Measurements from ENCODE around the gene ST7. TPM values are rescaled to one million over a fixed set of nuclear protein-coding genes. Genes with fewer than 3 reads are reported as not detected.

ST7 gene
- total and polyA plus RNA-seq, 2 donors from 2014 or later, result 21.5 to 29.8 TPM

- intact Hi-C loops (cut with DNase I), result loop anchor here (10.0 kb wide), 1 partner anchor 110 kb away; no protein-coding TSS in a partner anchor
- H3K9me3 ChIP-seq (ENCODE audit: control insufficient read depth in 2 of 3, insufficient read depth in 1 of 3, low read length in 3 of 3), result no peaks in the 10 kb centered on the region
Observed at GRCh38 chr7:116994611-116995010, 41.3 kb downstream of the ST7 start.

DNA sequence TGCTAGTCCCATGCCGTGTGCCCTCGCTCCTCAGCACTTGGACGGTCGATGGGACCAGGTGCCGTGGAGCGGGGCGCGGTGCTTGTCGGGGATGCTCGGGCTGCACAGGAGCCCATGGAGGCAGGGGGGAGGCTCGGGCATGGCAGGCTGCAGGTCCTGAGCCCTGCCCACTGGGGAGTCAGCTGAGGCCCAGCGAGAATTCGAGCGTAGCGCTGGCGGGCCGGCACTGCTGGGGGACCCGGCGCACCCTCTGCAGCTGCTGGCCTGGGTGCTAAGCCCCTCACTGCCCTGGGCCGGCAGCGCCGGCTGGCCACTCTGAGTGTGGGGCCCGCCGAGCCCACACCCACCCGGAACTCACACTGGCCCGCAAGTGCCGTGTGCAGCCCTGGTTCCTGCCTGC, 44.7 kb downstream of the ST7 start:
- peak in 1 of 5 donors; percentile 69 for DNase-seq
- FAIRE-seq, result no peak
- H3K4me3 ChIP-seq (ENCODE audit: low read length in 3 of 3), result no peak overlapping the region
- H3K27me3 ChIP-seq (ENCODE audit: control insufficient read depth, insufficient read depth, low read length), result no peaks in the 10 kb centered on the region
- no peak overlapping the region for H3K9ac ChIP-seq (ENCODE audit: low read length in 3 of 3)
- intact Hi-C loops (cut with DNase I), result loop anchor here (10.0 kb wide), 1 partner anchor 107 kb away; no protein-coding TSS in a partner anchor
- no peak for TF ChIP-seq CTCF (IDR thresholded peaks at IDR 0.05; ENCODE audit: borderline replicate concordance, extremely low read depth, insufficient read depth)
- H3K9me3 ChIP-seq (ENCODE audit: control insufficient read depth in 2 of 3, insufficient read depth in 1 of 3, low read length in 3 of 3), result no peaks in the 10 kb centered on the region
- no peak overlapping the region for H3K27ac ChIP-seq (ENCODE audit: low read depth in 2 of 2, low read length in 2 of 2)
- peaks cover 0 to 2% (median 0%) of the 10 kb centered on the region in 3 donors for H3K4me1 ChIP-seq (ENCODE audit: control insufficient read depth in 2 of 3, insufficient read depth in 2 of 3, low read depth in 1 of 3, low read length in 3 of 3)
- H3K36me3 ChIP-seq (ENCODE audit: control insufficient read depth in 2 of 3, insufficient read depth in 3 of 3, low read length in 3 of 3), result no peaks in the 10 kb centered on the region

More at GRCh38 chr7:116994611-116995010, 41.3 kb downstream of the ST7 start:
- Histone ChIP-seq H3K4me1 (ENCODE audit: control insufficient read depth in 2 of 3, insufficient read depth in 2 of 3, low read depth in 1 of 3, low read length in 3 of 3) (peaks cover 0 to 7% (median 6%) of the 10 kb centered on the region in 3 donors), H3K4me3 (ENCODE audit: low read length in 3 of 3) (no peak overlapping the region), H3K27me3 (ENCODE audit: control insufficient read depth, insufficient read depth, low read length) (no peaks in the 10 kb centered on the region), H3K9ac (ENCODE audit: low read length in 3 of 3) (no peak overlapping the region), H3K36me3 (ENCODE audit: control insufficient read depth in 2 of 3, insufficient read depth in 3 of 3, low read length in 3 of 3) (no peaks in the 10 kb centered on the region), H3K27ac (ENCODE audit: low read depth in 2 of 2, low read length in 2 of 2) (no peak overlapping the region)
- DNase-seq, result no peak
- FAIRE-seq, result no peak
- no peak for TF ChIP-seq CTCF (IDR thresholded peaks at IDR 0.05; ENCODE audit: borderline replicate concordance, extremely low read depth, insufficient read depth)

DNA sequence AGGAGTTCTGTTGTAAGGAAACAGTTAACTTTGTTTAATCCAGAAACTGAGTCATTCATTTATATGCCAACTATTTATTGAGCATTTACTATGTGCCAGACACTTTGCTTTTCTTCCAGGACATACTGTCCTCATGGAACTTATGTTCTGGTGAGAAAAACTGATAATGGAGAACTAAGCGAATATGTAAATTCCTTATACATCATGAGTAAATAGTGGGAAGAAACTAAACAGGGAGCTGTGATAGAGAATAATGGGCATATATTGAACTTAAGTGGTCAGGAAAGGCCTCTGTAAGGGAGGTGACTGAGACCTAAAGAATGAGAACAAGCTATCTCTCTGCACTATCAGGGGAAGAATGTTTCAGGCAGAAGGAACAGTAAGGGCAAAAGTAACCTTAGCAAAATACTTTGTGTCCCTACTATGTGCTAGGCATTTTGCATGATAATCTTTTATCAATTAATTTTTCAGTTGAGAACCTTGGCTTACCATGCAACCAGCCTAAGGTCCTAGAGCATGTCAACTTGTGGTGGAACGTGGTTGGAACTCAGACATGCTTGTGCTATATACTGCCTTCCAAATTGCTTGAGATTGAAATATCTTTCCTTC, 45.4 kb downstream of the ST7 start:
- FAIRE-seq (no peak), DNase-seq (no peak)
- H3K36me3 ChIP-seq (ENCODE audit: control insufficient read depth in 2 of 3, insufficient read depth in 3 of 3, low read length in 3 of 3), result no peaks in the 10 kb centered on the region
- intact Hi-C loops (cut with DNase I), result loop anchor here (10.0 kb wide), 1 partner anchor 106 kb away; no protein-coding TSS in a partner anchor
- no peaks in the 10 kb centered on the region for H3K4me1 ChIP-seq (ENCODE audit: control insufficient read depth in 2 of 3, insufficient read depth in 2 of 3, low read depth in 1 of 3, low read length in 3 of 3)
- H3K9ac ChIP-seq (ENCODE audit: low read length in 3 of 3), result no peak overlapping the region
- H3K9me3 ChIP-seq (ENCODE audit: control insufficient read depth in 2 of 3, insufficient read depth in 1 of 3, low read length in 3 of 3), result no peaks in the 10 kb centered on the region
- no peak overlapping the region for H3K4me3 ChIP-seq (ENCODE audit: low read length in 3 of 3)
- no peak for TF ChIP-seq CTCF (IDR thresholded peaks at IDR 0.05; ENCODE audit: borderline replicate concordance, extremely low read depth, insufficient read depth)
- H3K27ac ChIP-seq (ENCODE audit: low read depth in 2 of 2, low read length in 2 of 2), result no peak overlapping the region
- H3K27me3 ChIP-seq (ENCODE audit: control insufficient read depth, insufficient read depth, low read length), result no peaks in the 10 kb centered on the region

All from kidney (tissue), 14 donors.